Hematopoietic multipotent progenitor cell treated with erythropoietin and hydrocortisone succinate and interleukin-3 and kit ligand, for 8 days (in vitro differentiated cells): ENCODE results near the gene PORCN.
"Not testable (repeated sequence)": the region's sequence is repeated elsewhere in the genome, so short reads cannot be mapped to it uniquely, and the experiment has no call there.

Experiments used
- DNase-seq: peaks from one replicate; pipeline ENCODE4 v3.0.0-alpha.2; 2015

The PORCN gene

GRCh38 chrX:48514126-48514806 lies 5.5 kb downstream of the PORCN start:
- no peak for DNase-seq

GRCh38 chrX:48514868-48515460 lies 6.2 kb downstream of the PORCN start:
- DNase-seq: no peak

- DNase-seq: no peak
Observed at GRCh38 chrX:48515842-48516241, 7.0 kb downstream of the PORCN start.

GRCh38 chrX:48516285-48516684 lies 7.5 kb downstream of the PORCN start:
- no peak for DNase-seq

GRCh38 chrX:48516987-48517386 lies 8.2 kb downstream of the PORCN start:
- no peak for DNase-seq

GRCh38 chrX:48519481-48519880 lies 10.7 kb downstream of the PORCN start:
- DNase-seq: not testable (repeated sequence)

GRCh38 chrX:48520455-48520854 lies 11.7 kb downstream of the PORCN start:
- no peak for DNase-seq

GRCh38 chrX:48520976-48521352 lies 12.2 kb downstream of the PORCN start:
- DNase-seq: peak; percentile 33

GRCh38 chrX:48521353-48522243 lies 12.8 kb downstream of the PORCN start, which contains the start of gene EBP:
Gene EBP, plus strand, starts transcription at chrX:48521808. Its CDS starts 1,964 bp downstream, at chrX:48523772.
- DNase-seq: peak; percentile 97

GRCh38 chrX:48522291-48522690 lies 13.5 kb downstream of the PORCN start:
- no peak for DNase-seq

GRCh38 chrX:48523682-48524081 lies 14.9 kb downstream of the PORCN start:
- no peak for DNase-seq

GRCh38 chrX:48525853-48526252 lies 17.1 kb downstream of the PORCN start:
- DNase-seq: not testable (repeated sequence)

GRCh38 chrX:48530736-48531135 lies 21.9 kb downstream of the PORCN start:
- DNase-seq: no peak

GRCh38 chrX:48531358-48531959 lies 22.7 kb downstream of the PORCN start:
- DNase-seq: peak; percentile 90

GRCh38 chrX:48532161-48532560 lies 23.4 kb downstream of the PORCN start:
- DNase-seq: no peak

- DNase-seq: no peak
Observed at GRCh38 chrX:48533165-48533564, 24.4 kb downstream of the PORCN start.

GRCh38 chrX:48538641-48539344 lies 30.0 kb downstream of the PORCN start:
- DNase-seq: no peak

GRCh38 chrX:48539345-48540027 lies 30.7 kb downstream of the PORCN start, which contains the start of gene TBC1D25:
Gene TBC1D25, plus strand, starts transcription at chrX:48539714. Its CDS starts 84 bp downstream, at chrX:48539798.
- DNase-seq: peak; percentile 97

- DNase-seq: peak; percentile 24
Observed at GRCh38 chrX:48540028-48540375, 31.2 kb downstream of the PORCN start.

GRCh38 chrX:48540480-48540879 lies 31.7 kb downstream of the PORCN start:
- no peak for DNase-seq

- no peak for DNase-seq
Observed at GRCh38 chrX:48541140-48541814, 32.5 kb downstream of the PORCN start.
